HCT116 (cell line): ENCODE data around the gene MRPL41. TPM values are rescaled to one million over a fixed set of nuclear protein-coding genes. Genes with fewer than 3 reads are reported as not detected.
"Not testable (repeated sequence)": the region's sequence is repeated elsewhere in the genome, so short reads cannot be mapped to it uniquely, and the experiment has no call there.

Experiments used
- ATAC-seq: fragments of 200-7000 bp; cut with Tn5 transposase; 2 replicates; pipeline ENCODE4 v1.9.1; 2020; ENCODE audit warnings: mild to moderate bottlenecking, moderate library complexity
- BruUV-seq: library from RNA; stranded (reverse); fragments of 400-500 nt; replicated peaks from 2 replicates; lab custom pipeline; 2021; lab: Mats Ljungman, UMichigan
- CTCF ChIA-PET: fragments of 300-600 bp; sonication (Branson Sonifier 250); formaldehyde crosslinking; loops from one replicate; lab custom pipeline; 2021; ENCODE audit warnings: antibody characterized with exemption; lab: Charles Lee
- POLR2A ChIA-PET: fragments of 300-600, 350-600 bp; sonication (Branson Sonifier 250); formaldehyde crosslinking; loops from one replicate; lab custom pipeline; 2021; ENCODE audit warnings: antibody characterized with exemption; lab: Charles Lee
- RAD21 ChIA-PET, 2 experiments: fragments of 300-600 bp; sonication (Branson Sonifier 250); formaldehyde crosslinking; loops; one replicate each; lab custom pipeline; 2023; ENCODE audit warnings: low total read pairs in 2 of 2; ENCODE audit not compliant: uncharacterized antibody in 2 of 2, unreplicated experiment in 2 of 2, low non-redundant PET in 1 of 2; lab: Charles Lee
- DNase-seq: peaks from one replicate; pipeline ENCODE4 v3.0.0-alpha.2; 2010; ENCODE audit warnings: low read depth, low spot score
- H2AFZ ChIP-seq: fragments of 200-600 bp; shearing (Covaris generic), sonication (generic); 2 replicates; pipeline ENCODE4 v1.6.1; 2017; ENCODE audit warnings: low read depth, mixed run types, mixed read lengths, antibody characterized with exemption, low read length; ENCODE audit not compliant: poor library complexity, severe bottlenecking
- H3K27ac ChIP-seq: 2 replicates; pipeline ENCODE4 v1.5.1; 2012; ENCODE audit warnings: low read depth, low read length
- H3K27me3 ChIP-seq: fragments of 200-600 bp; sonication (generic); 2 replicates; pipeline ENCODE4 v1.6.1; 2016; ENCODE audit warnings: mixed run types, low read length, mixed read lengths; ENCODE audit not compliant: insufficient read depth
- H3K36me3 ChIP-seq, 2 experiments: fragments of 200-500 bp in 1 of 2; fragments of 200-600 bp in 1 of 2; sonication (Bioruptor generic) in 1 of 2; sonication (generic) in 1 of 2; 2 replicates each; pipeline versions ENCODE4 v1.5.1 to v1.6.1; 2014 to 2016; ENCODE audit warnings: low read length in 2 of 2, inconsistent platforms in 1 of 2, mixed read lengths in 1 of 2, mixed run types in 1 of 2; ENCODE audit not compliant: insufficient read depth in 2 of 2, control insufficient read depth in 1 of 2
- H3K4me1 ChIP-seq, 2 experiments: fragments of 200-600 bp in 1 of 2; sonication (generic) in 1 of 2; 2 replicates each; pipeline versions ENCODE4 v1.5.1 to v1.6.1; 2012 to 2017; ENCODE audit warnings: low read length in 2 of 2, inconsistent platforms in 1 of 2, mild to moderate bottlenecking in 1 of 2, mixed read lengths in 1 of 2, mixed run types in 1 of 2, moderate library complexity in 1 of 2; ENCODE audit not compliant: insufficient read depth in 2 of 2, control insufficient read depth in 1 of 2
- H3K4me2 ChIP-seq: fragments of 200-600 bp; sonication (generic); 2 replicates; pipeline ENCODE4 v1.6.1; 2017; ENCODE audit warnings: mixed run types, low read length, mixed read lengths
- H3K4me3 ChIP-seq, 2 experiments: fragments of 200-600 bp in 1 of 2; sonication (generic) in 1 of 2; replicated peaks in 1 of 2; 2 replicates each; pipeline ENCODE4 v1.5.1; 2011 to 2016; ENCODE audit warnings: low read length in 2 of 2, control low read depth in 1 of 2, low read depth in 1 of 2, mild to moderate bottlenecking in 1 of 2, mixed read lengths in 1 of 2, mixed run types in 1 of 2
- H3K79me2 ChIP-seq: fragments of 200-600 bp; sonication (generic); 2 replicates; pipeline ENCODE4 v1.6.1; 2017; ENCODE audit warnings: mild to moderate bottlenecking, mixed run types, low read length, moderate library complexity, mixed read lengths; ENCODE audit not compliant: insufficient read depth
- H3K9ac ChIP-seq: fragments of 200-600 bp; sonication (generic); 2 replicates; pipeline ENCODE4 v1.6.1; 2016; ENCODE audit warnings: low read length, mixed read lengths
- H3K9me2 ChIP-seq: fragments of 200-600 bp; sonication (generic), shearing (Covaris generic); 2 replicates; pipeline ENCODE4 v1.6.1; 2017; ENCODE audit warnings: mixed run types, mild to moderate bottlenecking, moderate library complexity; ENCODE audit not compliant: insufficient read depth
- H3K9me3 ChIP-seq, 2 experiments: fragments of 200-500 bp in 1 of 2; fragments of 200-600 bp in 1 of 2; sonication (Bioruptor generic) in 1 of 2; sonication (generic) in 1 of 2; 2 replicates each; pipeline ENCODE4 v1.6.1; 2014 to 2017; ENCODE audit warnings: low read length in 2 of 2, mixed read lengths in 2 of 2, inconsistent platforms in 1 of 2, low read depth in 1 of 2, mild to moderate bottlenecking in 1 of 2, mixed run types in 1 of 2, moderate library complexity in 1 of 2; ENCODE audit not compliant: control insufficient read depth in 1 of 2, insufficient read depth in 1 of 2
- H4K20me1 ChIP-seq: fragments of 200-600 bp; sonication (generic), shearing (Covaris generic); 2 replicates; pipeline ENCODE4 v1.6.1; 2017; ENCODE audit warnings: mixed run types, mild to moderate bottlenecking, moderate library complexity; ENCODE audit not compliant: insufficient read depth
- MAX ChIP-seq: IDR thresholded peaks from 2 replicates; pipeline ENCODE4 v1.6.1; 2012
- SP1 ChIP-seq: IDR thresholded peaks from 2 replicates; pipeline ENCODE4 v1.6.1; 2012; ENCODE audit warnings: low read depth
- ZNF274 ChIP-seq: fragments of 200-500 bp; sonication (Bioruptor generic); IDR thresholded peaks from 2 replicates; pipeline ENCODE4 v1.6.1; 2014; ENCODE audit warnings: mild to moderate bottlenecking, low read depth, low read length, inconsistent platforms
- intact Hi-C: fragments of 100-400 bp; cut with micrococcal nuclease; formaldehyde crosslinking; loops from 2 replicates; pipeline ENCODE4 v1.10.0; 2022
- total RNA-seq: library from RNA; stranded (reverse); gene quantifications from one replicate; pipeline ENCODE4 v1.2.1, GENCODE V29; 2021; ENCODE audit not compliant: unreplicated experiment
- TF ChIP-seq, protein P1 (sequence below): IDR thresholded peaks from 2 replicates; pipeline ENCODE4 v1.6.1; 2011; ENCODE audit warnings: mild to moderate bottlenecking, low read length, moderate library complexity; ENCODE audit not compliant: insufficient replicate concordance; ENCODE audit errors: extremely low read depth

Gene MRPL41
- total RNA-seq, 1 experiment from 2014 or later = 69.5 TPM

DNA sequence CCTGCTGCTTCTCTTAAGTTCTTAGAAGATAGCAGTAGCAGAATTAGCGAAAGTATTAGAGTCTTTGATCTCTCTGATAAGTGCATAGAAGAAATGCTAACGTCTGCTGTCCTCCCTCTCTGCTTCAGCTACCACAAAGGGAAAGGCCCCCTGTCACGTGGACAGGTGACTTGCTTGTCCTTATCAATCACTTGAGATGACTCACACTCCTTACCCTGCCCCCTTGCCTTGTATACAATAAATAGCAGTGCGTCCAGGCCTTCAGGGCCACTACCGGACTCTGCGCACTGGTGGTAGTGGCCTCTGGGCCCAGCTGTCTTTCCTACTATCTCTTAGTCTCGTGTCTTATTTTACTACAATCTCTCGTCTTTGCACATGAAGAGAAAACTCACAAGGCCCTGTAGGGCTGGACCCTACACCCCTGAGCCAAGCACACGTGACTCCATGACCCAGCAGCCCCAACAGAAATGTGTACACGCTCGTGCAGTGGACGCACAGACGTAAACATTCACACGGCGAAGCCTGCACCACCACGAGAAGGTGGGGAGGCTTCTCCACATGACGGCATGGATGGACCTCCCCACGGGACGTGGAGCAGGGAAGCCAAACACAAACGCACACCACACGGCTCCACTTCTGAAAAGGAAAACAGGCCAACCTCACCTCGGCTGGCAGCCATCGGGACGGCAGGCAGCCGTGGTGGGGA lies 39.8 kb upstream of the MRPL41 start:
- DNase-seq (no peak), ATAC-seq (no peak)
- no peaks in the 10 kb centered on the region for H4K20me1 ChIP-seq
- no peaks in the 10 kb centered on the region for H3K36me3 ChIP-seq
- H3K27me3 ChIP-seq = no peaks in the 10 kb centered on the region
- H3K79me2 ChIP-seq = no peaks in the 10 kb centered on the region
- TF ChIP-seq ZNF274 (no peak), MAX (no peak), SP1 (no peak)
- TF ChIP-seq, protein P1, sequence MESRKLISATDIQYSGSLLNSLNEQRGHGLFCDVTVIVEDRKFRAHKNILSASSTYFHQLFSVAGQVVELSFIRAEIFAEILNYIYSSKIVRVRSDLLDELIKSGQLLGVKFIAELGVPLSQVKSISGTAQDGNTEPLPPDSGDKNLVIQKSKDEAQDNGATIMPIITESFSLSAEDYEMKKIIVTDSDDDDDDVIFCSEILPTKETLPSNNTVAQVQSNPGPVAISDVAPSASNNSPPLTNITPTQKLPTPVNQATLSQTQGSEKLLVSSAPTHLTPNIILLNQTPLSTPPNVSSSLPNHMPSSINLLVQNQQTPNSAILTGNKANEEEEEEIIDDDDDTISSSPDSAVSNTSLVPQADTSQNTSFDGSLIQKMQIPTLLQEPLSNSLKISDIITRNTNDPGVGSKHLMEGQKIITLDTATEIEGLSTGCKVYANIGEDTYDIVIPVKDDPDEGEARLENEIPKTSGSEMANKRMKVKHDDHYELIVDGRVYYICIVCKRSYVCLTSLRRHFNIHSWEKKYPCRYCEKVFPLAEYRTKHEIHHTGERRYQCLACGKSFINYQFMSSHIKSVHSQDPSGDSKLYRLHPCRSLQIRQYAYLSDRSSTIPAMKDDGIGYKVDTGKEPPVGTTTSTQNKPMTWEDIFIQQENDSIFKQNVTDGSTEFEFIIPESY = no peak
- ChIA-PET RAD21 (no interaction called here), POLR2A (no interaction called here), CTCF (no interaction called here)
- no peak overlapping the region for H3K4me3 ChIP-seq
- no TSS peak for BruUV-seq
- no peaks in the 10 kb centered on the region for H3K9me3 ChIP-seq
- no peak overlapping the region for H2AFZ ChIP-seq
- no peak overlapping the region for H3K9ac ChIP-seq
- H3K27ac ChIP-seq = no peak overlapping the region
- no peaks in the 10 kb centered on the region for H3K9me2 ChIP-seq
- no peaks in the 10 kb centered on the region for H3K4me1 ChIP-seq
- no peak overlapping the region for H3K4me2 ChIP-seq
- intact Hi-C loops = no loop called here

GRCh38 chr9:137513136-137513535 lies 38.5 kb upstream of the MRPL41 start:
- RAD21 ChIA-PET, H4K20me1 ChIP-seq, H3K27ac ChIP-seq, H3K4me2 ChIP-seq, H3K4me1 ChIP-seq, H2AFZ ChIP-seq, H3K36me3 ChIP-seq, H3K9me3 ChIP-seq, H3K79me2 ChIP-seq, DNase-seq, H3K27me3 ChIP-seq, H3K9me2 ChIP-seq, ATAC-seq, H3K4me3 ChIP-seq, POLR2A ChIA-PET, CTCF ChIA-PET, H3K9ac ChIP-seq, BruUV-seq, intact Hi-C loops: not testable (repeated sequence)

DNA sequence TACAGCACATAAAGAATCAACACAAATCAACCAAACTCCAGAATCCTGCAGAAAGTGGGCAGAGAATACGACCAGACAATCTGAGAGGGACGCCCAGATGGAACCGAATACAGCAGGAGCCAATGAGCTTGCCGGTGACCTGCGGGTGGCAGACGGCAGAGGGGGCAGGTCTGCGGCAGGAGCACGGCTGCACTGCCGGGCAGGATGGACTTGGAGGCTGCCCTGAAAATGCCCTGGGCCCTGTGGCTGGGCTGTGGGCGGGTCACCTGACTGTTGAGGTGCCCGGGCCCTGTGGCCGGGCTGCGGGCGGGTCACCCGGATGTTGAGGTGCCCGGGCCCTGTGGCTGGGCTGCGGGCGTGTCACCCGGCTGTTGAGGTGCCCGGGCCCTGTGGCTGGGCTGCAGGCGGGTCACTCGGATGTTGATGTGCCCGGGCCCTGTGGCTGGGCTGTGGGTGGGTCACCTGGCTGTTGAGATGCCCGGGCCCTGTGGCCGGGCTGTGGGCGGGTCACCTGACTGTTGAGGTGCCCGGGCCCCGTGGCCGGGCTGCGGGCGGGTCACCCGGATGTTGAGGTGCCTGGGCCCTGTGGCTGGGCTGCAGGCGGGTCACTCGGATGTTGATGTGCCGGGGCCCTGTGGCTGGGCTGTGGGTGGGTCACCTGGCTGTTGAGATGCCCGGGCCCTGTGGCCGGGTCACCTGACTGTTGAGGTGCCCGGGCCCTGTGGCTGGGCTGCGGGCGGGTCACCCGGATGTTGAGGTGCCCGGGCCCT lies 37.7 kb upstream of the MRPL41 start:
- H3K4me3 ChIP-seq, H3K27me3 ChIP-seq, intact Hi-C loops, RAD21 ChIA-PET, H3K4me2 ChIP-seq, POLR2A ChIA-PET, DNase-seq, H3K9ac ChIP-seq, H3K36me3 ChIP-seq, H3K79me2 ChIP-seq, CTCF ChIA-PET, H3K4me1 ChIP-seq, H3K9me2 ChIP-seq, H3K9me3 ChIP-seq, H3K27ac ChIP-seq, BruUV-seq, H2AFZ ChIP-seq, H4K20me1 ChIP-seq, ATAC-seq: not testable (repeated sequence)
